ENCODE measurements around the gene MTG2. TPM values are rescaled to one million over a fixed set of nuclear protein-coding genes. Genes with fewer than 3 reads are reported as not detected.

The MTG2 gene
- total and polyA plus RNA-seq, 4 experiments from 2014 or later, result 15.9 to 50.7 (median 36.2) TPM

DNA sequence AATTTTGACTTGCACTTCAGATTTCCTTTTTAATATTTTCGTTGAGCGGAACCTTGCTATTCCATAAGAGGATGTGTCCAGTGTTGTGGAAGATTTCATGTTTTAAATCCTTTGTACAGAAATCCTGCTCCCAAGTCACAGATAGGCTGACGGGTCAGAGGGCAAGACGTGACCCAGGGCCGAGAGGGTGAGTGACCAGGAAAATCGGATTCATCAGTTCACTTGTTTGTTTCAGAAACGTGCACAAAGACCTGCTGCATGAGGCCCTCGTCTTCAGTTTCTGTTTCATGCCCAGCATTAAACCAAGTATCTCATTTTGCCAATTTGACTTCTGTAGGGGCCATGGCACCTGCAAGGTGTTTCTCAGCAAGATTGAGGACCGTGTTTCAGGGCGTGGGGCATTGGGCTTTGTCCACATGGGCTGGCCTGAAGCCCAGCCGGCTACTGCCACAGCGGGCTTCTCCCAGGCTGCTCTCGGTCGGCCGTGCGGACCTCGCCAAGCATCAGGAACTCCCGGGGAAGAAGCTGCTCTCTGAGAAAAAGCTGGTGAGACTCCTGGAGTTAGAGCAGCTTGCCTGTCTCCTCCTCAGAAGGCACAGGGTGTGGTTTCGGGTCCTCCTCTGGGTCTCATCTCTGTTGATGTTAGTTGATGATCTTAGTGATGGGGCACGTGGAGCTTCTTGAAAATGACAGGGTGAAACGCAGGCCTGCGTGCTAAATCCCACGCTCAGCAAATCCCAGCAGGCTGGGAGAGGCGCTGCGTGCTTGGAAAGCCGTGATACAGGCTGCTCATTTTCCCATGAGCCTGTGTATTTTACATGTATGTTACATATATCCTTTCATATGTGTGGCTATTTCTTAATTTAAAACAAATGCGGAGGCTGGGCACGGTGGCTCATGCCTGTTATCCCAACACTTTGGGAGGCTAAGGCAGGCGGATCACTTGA, 10.5 kb downstream of the MTG2 start:
- peaks cover 22 to 35% of the 10 kb centered on the region in 2 donors for H3K36me3 Mint-ChIP-seq
- Histone ChIP-seq H3K27me3 (ENCODE audit: insufficient read depth, low read length) (no peaks in the 10 kb centered on the region), H3K9me3 (ENCODE audit: control insufficient read depth in 1 of 2, low read length in 2 of 2) (no peaks in the 10 kb centered on the region), H3K27ac (ENCODE audit: low read depth, low read length) (no peak overlapping the region), H3K4me1 (ENCODE audit: insufficient read depth, low read length) (no peaks in the 10 kb centered on the region), H3K36me3 (ENCODE audit: insufficient read depth, low read length) (peaks cover 34% of the 10 kb centered on the region), H3K4me3 (ENCODE audit: low read length in 2 of 2) (no peak overlapping the region)
- DNase-seq, result no peak
- no peaks in the 10 kb centered on the region for H3K9me3 Mint-ChIP-seq
- H3K4me1 Mint-ChIP-seq, result peaks cover 0 to 4% (median 0%) of the 10 kb centered on the region in 4 donors
- ChIA-PET CTCF (ENCODE audit: partially characterized antibody) (no interaction called here), POLR2A (ENCODE audit: partially characterized antibody) (no interaction called here)
- intact Hi-C loops (cut with micrococcal nuclease), result no loop called here
- H3K27ac Mint-ChIP-seq, result peak overlapping the region in 2 of 7 donors; percentile 17 to 57
- no peaks in the 10 kb centered on the region for H3K27me3 Mint-ChIP-seq
- H3K4me3 Mint-ChIP-seq, result no peak overlapping the region

DNA sequence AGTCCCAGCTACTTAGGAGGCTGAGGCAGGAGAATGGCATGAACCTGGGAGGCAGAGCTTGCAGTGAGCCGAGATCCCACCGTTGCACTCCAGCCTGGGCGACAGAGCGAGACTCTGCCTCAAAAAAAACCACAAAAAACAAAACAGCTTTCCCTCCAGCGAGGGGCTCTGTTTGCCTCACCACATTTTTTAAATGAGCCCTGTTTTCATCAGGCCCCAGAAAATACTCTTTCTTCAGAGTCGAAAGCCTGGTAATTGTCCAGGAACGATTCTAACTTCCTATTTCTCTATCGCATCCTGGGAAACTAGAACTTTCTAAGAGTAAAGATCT, 12.2 kb downstream of the MTG2 start:
- peaks cover 31 to 45% of the 10 kb centered on the region in 2 donors for H3K36me3 Mint-ChIP-seq
- Histone ChIP-seq H3K27ac (ENCODE audit: low read depth, low read length) (no peak overlapping the region), H3K9me3 (ENCODE audit: control insufficient read depth in 1 of 2, low read length in 2 of 2) (no peaks in the 10 kb centered on the region), H3K4me1 (ENCODE audit: insufficient read depth, low read length) (no peaks in the 10 kb centered on the region), H3K36me3 (ENCODE audit: insufficient read depth, low read length) (peaks cover 35% of the 10 kb centered on the region), H3K4me3 (ENCODE audit: low read length in 2 of 2) (no peak overlapping the region), H3K27me3 (ENCODE audit: insufficient read depth, low read length) (no peaks in the 10 kb centered on the region)
- no peak for DNase-seq
- POLR2A ChIA-PET (ENCODE audit: partially characterized antibody), result no interaction called here
- CTCF ChIA-PET (ENCODE audit: partially characterized antibody), result no interaction called here
- H3K27me3 Mint-ChIP-seq, result no peaks in the 10 kb centered on the region
- H3K27ac Mint-ChIP-seq, result no peak overlapping the region
- no peaks in the 10 kb centered on the region for H3K9me3 Mint-ChIP-seq
- peaks cover 0 to 1% (median 0%) of the 10 kb centered on the region in 4 donors for H3K4me1 Mint-ChIP-seq
- intact Hi-C loops (cut with micrococcal nuclease), result no loop called here
- no peak overlapping the region for H3K4me3 Mint-ChIP-seq

DNA sequence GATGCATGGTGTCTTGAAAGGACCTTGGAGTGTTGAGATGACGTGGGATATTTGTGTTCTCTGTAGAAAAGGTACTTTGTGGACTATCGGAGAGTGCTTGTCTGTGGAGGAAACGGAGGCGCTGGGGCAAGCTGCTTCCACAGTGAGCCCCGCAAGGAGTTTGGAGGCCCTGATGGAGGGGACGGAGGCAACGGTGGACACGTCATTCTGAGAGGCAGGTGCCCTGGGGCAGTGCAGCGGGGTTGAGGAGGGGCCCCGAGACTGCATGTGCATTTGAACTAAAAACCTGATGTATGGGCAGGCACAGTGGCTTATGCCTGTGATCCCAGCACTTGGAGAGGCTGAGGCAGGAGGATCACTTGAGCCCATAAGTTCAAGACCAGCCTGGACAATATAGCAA, 12.9 kb downstream of the MTG2 start:
- peak overlapping the region in 1 of 7 donors; percentile 75 for H3K27ac Mint-ChIP-seq
- intact Hi-C loops (cut with micrococcal nuclease), result no loop called here
- H3K4me1 ChIP-seq (ENCODE audit: insufficient read depth, low read length), result no peaks in the 10 kb centered on the region
- H3K4me1 Mint-ChIP-seq, result no peaks in the 10 kb centered on the region
- no peak overlapping the region for H3K27ac ChIP-seq (ENCODE audit: low read depth, low read length)
- peaks cover 30 to 45% of the 10 kb centered on the region in 2 donors for H3K36me3 Mint-ChIP-seq
- no peaks in the 10 kb centered on the region for H3K9me3 ChIP-seq (ENCODE audit: control insufficient read depth in 1 of 2, low read length in 2 of 2)
- H3K4me3 Mint-ChIP-seq, result peak overlapping the region in 1 of 8 donors; percentile 43
- H3K27me3 ChIP-seq (ENCODE audit: insufficient read depth, low read length), result no peaks in the 10 kb centered on the region
- H3K27me3 Mint-ChIP-seq, result no peaks in the 10 kb centered on the region
- DNase-seq, result no peak
- H3K9me3 Mint-ChIP-seq, result no peaks in the 10 kb centered on the region
- H3K36me3 ChIP-seq (ENCODE audit: insufficient read depth, low read length), result peaks cover 38% of the 10 kb centered on the region
- no peak overlapping the region for H3K4me3 ChIP-seq (ENCODE audit: low read length in 2 of 2)
- POLR2A ChIA-PET (ENCODE audit: partially characterized antibody), result no interaction called here
- CTCF ChIA-PET (ENCODE audit: partially characterized antibody), result no interaction called here

GRCh38 chr20:62196286-62196685, 13.5 kb downstream of the MTG2 start:
- Mint-ChIP-seq H3K4me3 (no peak overlapping the region), H3K36me3 (peaks cover 31 to 47% of the 10 kb centered on the region in 2 donors), H3K27ac (no peak overlapping the region), H3K27me3 (no peaks in the 10 kb centered on the region), H3K9me3 (no peaks in the 10 kb centered on the region), H3K4me1 (no peaks in the 10 kb centered on the region)
- Histone ChIP-seq H3K27ac (ENCODE audit: low read depth, low read length) (no peak overlapping the region), H3K27me3 (ENCODE audit: insufficient read depth, low read length) (no peaks in the 10 kb centered on the region), H3K9me3 (ENCODE audit: control insufficient read depth in 1 of 2, low read length in 2 of 2) (no peaks in the 10 kb centered on the region), H3K36me3 (ENCODE audit: insufficient read depth, low read length) (peaks cover 39% of the 10 kb centered on the region), H3K4me3 (ENCODE audit: low read length in 2 of 2) (no peak overlapping the region), H3K4me1 (ENCODE audit: insufficient read depth, low read length) (no peaks in the 10 kb centered on the region)
- CTCF ChIA-PET (ENCODE audit: partially characterized antibody), result no interaction called here
- intact Hi-C loops (cut with micrococcal nuclease), result no loop called here
- POLR2A ChIA-PET (ENCODE audit: partially characterized antibody), result no interaction called here
- DNase-seq, result no peak

- peaks cover 42% of the 10 kb centered on the region for H3K36me3 ChIP-seq (ENCODE audit: insufficient read depth, low read length)
- CTCF ChIA-PET (ENCODE audit: partially characterized antibody), result no interaction called here
Measured at GRCh38 chr20:62197311-62197710, 14.5 kb downstream of the MTG2 start.

GRCh38 chr20:62197801-62198200, 15.0 kb downstream of the MTG2 start:
- H3K4me3 Mint-ChIP-seq, result no peak overlapping the region
- no peak for DNase-seq
- no peak overlapping the region for H3K4me3 ChIP-seq (ENCODE audit: low read length in 2 of 2)
- H3K4me1 Mint-ChIP-seq, result no peaks in the 10 kb centered on the region
- intact Hi-C loops (cut with micrococcal nuclease), result no loop called here
- H3K27ac Mint-ChIP-seq, result no peak overlapping the region
- ChIA-PET POLR2A (ENCODE audit: partially characterized antibody) (no interaction called here), CTCF (ENCODE audit: partially characterized antibody) (interaction anchor here (1.5 kb wide), 1 partner anchor 10 kb away, joined by 3 read pairs; no protein-coding TSS in a partner anchor)
- peaks cover 40 to 54% of the 10 kb centered on the region in 2 donors for H3K36me3 Mint-ChIP-seq
- no peaks in the 10 kb centered on the region for H3K9me3 Mint-ChIP-seq
- H3K36me3 ChIP-seq (ENCODE audit: insufficient read depth, low read length), result peaks cover 42% of the 10 kb centered on the region
- no peaks in the 10 kb centered on the region for H3K27me3 Mint-ChIP-seq
- no peak overlapping the region for H3K27ac ChIP-seq (ENCODE audit: low read depth, low read length)
- no peaks in the 10 kb centered on the region for H3K9me3 ChIP-seq (ENCODE audit: control insufficient read depth in 1 of 2, low read length in 2 of 2)
- no peaks in the 10 kb centered on the region for H3K4me1 ChIP-seq (ENCODE audit: insufficient read depth, low read length)
- no peaks in the 10 kb centered on the region for H3K27me3 ChIP-seq (ENCODE audit: insufficient read depth, low read length)

More at GRCh38 chr20:62197311-62197710, 14.5 kb downstream of the MTG2 start:
- Histone ChIP-seq H3K4me1 (ENCODE audit: insufficient read depth, low read length) (no peaks in the 10 kb centered on the region), H3K27ac (ENCODE audit: low read depth, low read length) (no peak overlapping the region), H3K27me3 (ENCODE audit: insufficient read depth, low read length) (no peaks in the 10 kb centered on the region), H3K4me3 (ENCODE audit: low read length in 2 of 2) (no peak overlapping the region), H3K9me3 (ENCODE audit: control insufficient read depth in 1 of 2, low read length in 2 of 2) (no peaks in the 10 kb centered on the region)
- no peaks in the 10 kb centered on the region for H3K9me3 Mint-ChIP-seq
- intact Hi-C loops (cut with micrococcal nuclease), result no loop called here
- H3K36me3 Mint-ChIP-seq, result peaks cover 40 to 53% of the 10 kb centered on the region in 2 donors
- no peak for DNase-seq
- no peaks in the 10 kb centered on the region for H3K27me3 Mint-ChIP-seq
- H3K27ac Mint-ChIP-seq, result no peak overlapping the region
- no peak overlapping the region for H3K4me3 Mint-ChIP-seq
- H3K4me1 Mint-ChIP-seq, result no peaks in the 10 kb centered on the region
- POLR2A ChIA-PET (ENCODE audit: partially characterized antibody), result no interaction called here

DNA sequence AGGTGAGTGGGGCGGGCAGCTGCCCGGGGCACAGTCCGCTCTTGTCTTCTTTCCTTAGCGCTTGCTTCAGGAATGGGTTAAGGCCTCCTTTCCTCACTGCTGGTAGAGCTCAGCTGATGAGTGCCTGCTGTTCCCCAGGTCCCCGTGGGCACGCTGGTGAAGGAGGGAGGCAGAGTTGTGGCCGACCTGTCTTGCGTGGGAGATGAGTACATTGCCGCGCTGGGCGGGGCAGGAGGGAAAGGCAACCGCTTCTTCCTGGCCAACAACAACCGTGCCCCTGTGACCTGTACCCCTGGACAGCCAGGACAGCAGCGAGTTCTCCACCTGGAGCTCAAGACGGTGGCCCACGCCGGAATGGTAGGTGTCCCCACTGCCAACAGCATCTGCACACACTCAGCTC, 15.7 kb downstream of the MTG2 start:
- DNase-seq, result no peak
- intact Hi-C loops (cut with micrococcal nuclease), result no loop called here
- POLR2A ChIA-PET (ENCODE audit: partially characterized antibody), result no interaction called here

More for the DNA sequence above, 15.7 kb downstream of the MTG2 start:
- Histone ChIP-seq H3K4me1 (ENCODE audit: insufficient read depth, low read length) (no peaks in the 10 kb centered on the region), H3K4me3 (ENCODE audit: low read length in 2 of 2) (no peak overlapping the region), H3K36me3 (ENCODE audit: insufficient read depth, low read length) (peaks cover 39% of the 10 kb centered on the region), H3K9me3 (ENCODE audit: control insufficient read depth in 1 of 2, low read length in 2 of 2) (no peaks in the 10 kb centered on the region), H3K27me3 (ENCODE audit: insufficient read depth, low read length) (no peaks in the 10 kb centered on the region), H3K27ac (ENCODE audit: low read depth, low read length) (no peak overlapping the region)
- Mint-ChIP-seq H3K4me1 (peaks cover 0 to 1% (median 0%) of the 10 kb centered on the region in 4 donors), H3K4me3 (no peak overlapping the region), H3K36me3 (peaks cover 44 to 54% of the 10 kb centered on the region in 2 donors), H3K27me3 (no peaks in the 10 kb centered on the region), H3K9me3 (no peaks in the 10 kb centered on the region), H3K27ac (no peak overlapping the region)
- CTCF ChIA-PET (ENCODE audit: partially characterized antibody), result interaction anchor here (1.5 kb wide), 1 partner anchor 11 kb away, joined by 3 read pairs; no protein-coding TSS in a partner anchor

Data from CD4-positive, alpha-beta memory T cell (primary cell).